HepG2 (cell line): ENCODE results near the gene SERTAD1. TPM values are rescaled to one million over a fixed set of nuclear protein-coding genes. Genes with fewer than 3 reads are reported as not detected.

ENCODE experiments used
- ATAC-seq: fragments of 200-7000 bp; cut with Tn5 transposase; 3 replicates; pipeline ENCODE4 v1.9.1; 2020; ENCODE audit warnings: mild to moderate bottlenecking, moderate library complexity
- BruUV-seq: library from RNA; stranded (reverse); fragments of 400-500 nt; replicated peaks from 2 replicates; lab custom pipeline; 2021; lab: Mats Ljungman, UMichigan
- CTCF ChIA-PET: fragments of 300-600 bp; formaldehyde crosslinking; extraction: SDS; loops from one replicate; lab custom pipeline; 2021; ENCODE audit warnings: low total read pairs, inconsistent platforms, low intra/inter-chr PET ratio; lab: Yijun Ruan, JAX
- POLR2A ChIA-PET: fragments of 350-600 bp; sonication (Branson Sonifier 250); formaldehyde crosslinking; loops from one replicate; lab custom pipeline; 2020; ENCODE audit warnings: antibody characterized with exemption, inconsistent platforms; lab: Yijun Ruan, JAX
- DNase-seq: peaks from one replicate; pipeline ENCODE4 v3.0.0-alpha.2; 2015; ENCODE audit warnings: low spot score
- FAIRE-seq: peaks from 3 replicates; lab custom pipeline; 2011; peaks lifted over from hg19 to GRCh38; lab: Jason Lieb, UNC
- H2AFZ ChIP-seq: one replicate; pipeline ENCODE4 v1.6.1; 2011; ENCODE audit warnings: low read length, inconsistent platforms
- H3K27ac ChIP-seq: fragments of 300-600 bp; 3 replicates; pipeline ENCODE4 v1.8.0; 2011; ENCODE audit warnings: mixed run types, mild to moderate bottlenecking, mixed read lengths, low read length, inconsistent platforms; ENCODE audit not compliant: insufficient read depth; ENCODE audit errors: extremely low read length
- H3K27me3 ChIP-seq, 2 experiments: fragments of 200-600 bp in 1 of 2; 2 replicates in 1 of 2; 3 replicates in 1 of 2; pipeline versions ENCODE4 v1.6.0 to v1.8.0; 2011; ENCODE audit warnings: low read length in 2 of 2, mild to moderate bottlenecking in 2 of 2, moderate library complexity in 2 of 2, inconsistent platforms in 1 of 2; ENCODE audit not compliant: insufficient read depth in 2 of 2, control insufficient read depth in 1 of 2
- H3K36me3 ChIP-seq, 2 experiments: fragments of 200-600 bp in 1 of 2; replicated peaks in 1 of 2; 2 replicates in 1 of 2; 3 replicates in 1 of 2; pipeline versions ENCODE4 v1.5.1 to v1.8.0; 2011; ENCODE audit warnings: low read length in 2 of 2, inconsistent platforms in 1 of 2; ENCODE audit not compliant: insufficient read depth in 2 of 2, control insufficient read depth in 1 of 2
- H3K4me1 ChIP-seq: 2 replicates; pipeline ENCODE4 v1.5.1; 2012; ENCODE audit warnings: low read length, inconsistent platforms; ENCODE audit not compliant: insufficient read depth
- H3K4me2 ChIP-seq: 2 replicates; pipeline ENCODE4 v1.6.0; 2011; ENCODE audit warnings: low read depth, low read length, inconsistent platforms
- H3K4me3 ChIP-seq, 3 experiments: fragments of 200-600 bp in 1 of 3; sonication (generic), shearing (Covaris generic) in 1 of 3; replicated peaks in 1 of 3; 2 replicates each; pipeline ENCODE4 v1.5.1; 2011 to 2016; ENCODE audit warnings: low read length in 3 of 3, inconsistent platforms in 2 of 3, low read depth in 2 of 3, mild to moderate bottlenecking in 2 of 3, control low read depth in 1 of 3, mixed read lengths in 1 of 3; ENCODE audit not compliant: insufficient read depth in 1 of 3
- H3K79me2 ChIP-seq: one replicate; pipeline ENCODE4 v1.6.1; 2011; ENCODE audit warnings: low read length, inconsistent platforms; ENCODE audit not compliant: insufficient read depth
- H3K9ac ChIP-seq: 2 replicates; pipeline ENCODE4 v1.6.0; 2011; ENCODE audit warnings: mild to moderate bottlenecking, low read depth, low read length, inconsistent platforms; ENCODE audit not compliant: insufficient read depth
- H3K9me3 ChIP-seq: 2 replicates; pipeline ENCODE4 v1.5.1; 2012; ENCODE audit warnings: mild to moderate bottlenecking, low read length
- H4K20me1 ChIP-seq: 2 replicates; pipeline ENCODE4 v1.6.0; 2011; ENCODE audit warnings: inconsistent platforms, mild to moderate bottlenecking, low read length, moderate library complexity; ENCODE audit not compliant: insufficient read depth
- CC2D1A ChIP-seq: sonication (generic); formaldehyde crosslinking; IDR thresholded peaks from 2 replicates; pipeline ENCODE4 v1.8.1; 2023; ENCODE audit warnings: mild to moderate bottlenecking, missing genetic modification reagents
- CREB1 ChIP-seq, 2 experiments: fragments of 450-650 bp in 1 of 2; IDR thresholded peaks; 2 replicates each; pipeline ENCODE4 v1.6.1; 2016 to 2017; ENCODE audit warnings: control low read depth in 1 of 2, mild to moderate bottlenecking in 1 of 2, missing compliant biosample characterization in 1 of 2, missing genetic modification characterization in 1 of 2
- PRMT3 ChIP-seq: sonication (generic); formaldehyde crosslinking; IDR thresholded peaks from 2 replicates; pipeline ENCODE4 v1.8.1; 2022; ENCODE audit warnings: low read depth, mild to moderate bottlenecking, moderate library complexity, missing genetic modification reagents, borderline replicate concordance
- SMAD3 ChIP-seq: sonication (generic); formaldehyde crosslinking; IDR thresholded peaks from 2 replicates; pipeline ENCODE4 v1.4.0; 2020; ENCODE audit warnings: missing genetic modification reagents
- SP4 ChIP-seq: sonication (generic); formaldehyde crosslinking; IDR thresholded peaks from 2 replicates; pipeline ENCODE4 v1.8.1; 2023; ENCODE audit warnings: mild to moderate bottlenecking, missing genetic modification reagents
- SRY ChIP-seq: sonication (generic); formaldehyde crosslinking; IDR thresholded peaks from 2 replicates; pipeline ENCODE4 v1.8.0; 2022; ENCODE audit warnings: mild to moderate bottlenecking, missing genetic modification reagents
- TRAFD1 ChIP-seq: sonication (generic); formaldehyde crosslinking; IDR thresholded peaks from 2 replicates; pipeline ENCODE4 v1.5.1; 2020; ENCODE audit warnings: missing genetic modification reagents, mild to moderate bottlenecking, borderline replicate concordance
- TRIM24 ChIP-seq: sonication (generic); formaldehyde crosslinking; IDR thresholded peaks from 2 replicates; pipeline ENCODE4 v1.8.0; 2022; ENCODE audit warnings: mild to moderate bottlenecking, missing genetic modification reagents
- ZBTB40 ChIP-seq, 2 experiments: fragments of 450-650 bp in 1 of 2; sonication (generic) in 1 of 2; formaldehyde crosslinking in 1 of 2; IDR thresholded peaks; 2 replicates each; pipeline versions ENCODE4 v1.6.1 to v1.8.0; 2016 to 2022; ENCODE audit warnings: antibody characterized with exemption in 1 of 2, mild to moderate bottlenecking in 1 of 2, missing genetic modification reagents in 1 of 2
- ZMYM3 ChIP-seq: sonication (generic); formaldehyde crosslinking; IDR thresholded peaks from 2 replicates; pipeline ENCODE4 v1.5.1; 2020; ENCODE audit warnings: mild to moderate bottlenecking, missing genetic modification reagents
- ZNF160 ChIP-seq: sonication (generic); formaldehyde crosslinking; IDR thresholded peaks from 2 replicates; pipeline ENCODE4 v1.8.0; 2022; ENCODE audit warnings: mild to moderate bottlenecking, inconsistent platforms, missing genetic modification reagents
- ZNF343 ChIP-seq: sonication (generic); formaldehyde crosslinking; IDR thresholded peaks from 2 replicates; pipeline ENCODE4 v1.4.0; 2020; ENCODE audit warnings: mild to moderate bottlenecking, missing genetic modification reagents
- ZNF749 ChIP-seq: sonication (generic); formaldehyde crosslinking; IDR thresholded peaks from 2 replicates; pipeline ENCODE4 v1.8.0; 2022; ENCODE audit warnings: mild to moderate bottlenecking, missing genetic modification reagents, moderate library complexity, borderline replicate concordance
- ZSCAN20 ChIP-seq: sonication (generic); formaldehyde crosslinking; IDR thresholded peaks from 2 replicates; pipeline ENCODE4 v1.4.0; 2020; ENCODE audit warnings: missing genetic modification reagents, mild to moderate bottlenecking, borderline replicate concordance
- WGBS: methylation state at CpG from one replicate; pipeline ENCODE4 v1.1.6; 2017; ENCODE audit warnings: low lambda C conversion rate; 5-methylcytosine and 5-hydroxymethylcytosine counted together
- in situ Hi-C: cut with HindIII; loops from 2 replicates; pipeline ENCODE4 v1.10.0; 2017; ENCODE audit warnings: low pct_unique_long_range_greater_than_20kb; ENCODE audit not compliant: extremely low pct_ligation_motif_present
- intact Hi-C: fragments of 100-400 bp; cut with micrococcal nuclease; formaldehyde crosslinking; loops from one replicate; pipeline ENCODE4 v1.10.0; 2022; ENCODE audit not compliant: unreplicated experiment
- polyA plus RNA-seq, 8 experiments: library from polyadenylated mRNA; depleted of rRNA in 3 of 8; stranded (reverse) in 7 of 8; unstranded in 1 of 8; fragments of >200 nt; fragmentation: Illumina TruSeq in 4 of 8; extraction: Trizol in 4 of 8; gene quantifications; 2 replicates each; pipeline versions ENCODE4 v1.2.1 to v1.2.3, GENCODE V29; 2011 to 2016; ENCODE audit warnings: low read depth in 4 of 8, missing spikeins in 1 of 8, mixed read lengths in 1 of 8; ENCODE audit not compliant: insufficient read depth in 1 of 8
- total RNA-seq, 5 experiments: library from RNA; depleted of rRNA; stranded (reverse); fragments of >200 nt; fragmentation: Illumina TruSeq; extraction: Trizol; gene quantifications; 2 replicates each; pipeline ENCODE4 v1.2.3, GENCODE V29; 2016; ENCODE audit warnings: low read depth in 1 of 5

The SERTAD1 gene
- total and polyA plus RNA-seq, 2 of the 13 experiments (the other 11 are each of a cell fraction or from before 2014, with no cell fraction given): 4.3 to 4.5 TPM

DNA sequence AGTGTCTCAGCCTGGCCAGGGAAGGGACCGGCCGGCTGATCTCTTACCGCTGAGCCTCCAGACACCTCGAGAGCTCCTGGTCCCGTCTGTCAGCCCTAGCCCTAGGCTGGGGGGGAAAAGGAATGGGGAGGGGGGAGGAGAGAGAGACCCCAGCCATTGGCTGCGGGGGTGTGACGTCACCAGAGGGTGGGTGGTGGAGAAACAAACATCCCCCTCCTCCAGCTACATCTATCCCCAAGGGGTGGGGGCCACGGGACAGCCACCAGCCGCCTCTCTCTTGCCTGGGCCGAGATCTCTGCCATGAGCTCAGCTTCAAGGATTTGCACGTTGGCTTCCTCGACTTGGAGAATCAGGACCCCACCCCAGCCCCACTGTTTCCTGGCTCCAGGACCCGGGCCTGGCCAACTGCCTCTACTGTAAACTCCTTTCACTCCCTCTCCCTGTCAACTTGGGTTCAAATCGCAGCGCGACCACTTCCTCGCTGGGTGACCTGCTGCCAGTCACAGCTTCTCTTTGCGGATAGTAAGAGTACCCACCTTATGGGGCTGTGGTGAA lies 12.4 kb downstream of the SERTAD1 start, which contains the start of gene PRX:
Gene PRX, minus strand, starts transcription at position 88 of the 555 bp plus-strand sequence. CDS start 5,446 bp downstream, outside the sequence.
- no peak within 1 kb of the TSS for H2AFZ ChIP-seq
- DNase-seq (no peak), ATAC-seq (no peak), FAIRE-seq (no peak)
- no peak within 1 kb of the TSS for H3K9ac ChIP-seq
- H3K27ac ChIP-seq: no peak within 1 kb of the TSS
- H3K9me3 ChIP-seq: no peaks in the 10 kb centered on the region
- H3K27me3 ChIP-seq: peaks cover 0 to 23% of the 10 kb centered on the region in 2 experiments; a peak in 3 of 5 replicates
- no peak within 1 kb of the TSS for H3K4me2 ChIP-seq
- no peak within 1 kb of the TSS for H3K4me3 ChIP-seq
- peaks cover 55% of the 10 kb centered on the region for H3K4me1 ChIP-seq
- CTCF ChIA-PET: no interaction called here
- no peaks in the 10 kb centered on the region for H3K79me2 ChIP-seq
- intact Hi-C loops (no loop called here), in situ Hi-C loops (no loop called here)
- no peaks in the 10 kb centered on the region for H4K20me1 ChIP-seq
- POLR2A ChIA-PET: interaction anchor here (1.2 to 1.6 kb wide), 2 partner anchors 10 to 30 kb away, joined by 3 to 4 read pairs; no protein-coding TSS in a partner anchor
- WGBS: 43% methylated on average over 14 of the region's 18 CpGs
- no TSS peak for BruUV-seq
- no peaks in the 10 kb centered on the region for H3K36me3 ChIP-seq
- TF ChIP-seq CREB1 (IDR thresholded peaks at IDR 0.05) (peak; percentile 96), CREB1 (CRISPR knock-in tag; IDR thresholded peaks at IDR 0.05) (no peak), ZNF749 (CRISPR knock-in tag) (no peak), ZMYM3 (CRISPR knock-in tag) (0 out of 2 replicates have a peak, but pooled peaks have one; percentile 6), SRY (CRISPR knock-in tag) (no peak), SMAD3 (no peak), PRMT3 (CRISPR knock-in tag) (no peak), ZNF343 (CRISPR knock-in tag) (no peak), CC2D1A (CRISPR knock-in tag) (no peak), TRIM24 (CRISPR knock-in tag) (no peak), SP4 (CRISPR knock-in tag) (no peak), ZSCAN20 (CRISPR knock-in tag) (no peak), ZNF160 (CRISPR knock-in tag) (no peak), TRAFD1 (CRISPR knock-in tag) (no peak), ZBTB40 (IDR thresholded peaks at IDR 0.05) (no peak), ZBTB40 (CRISPR knock-in tag; IDR thresholded peaks at IDR 0.05) (no peak)
